Brain microvascular endothelial cell (primary cell): ENCODE results near the gene FRYL.
"Not testable (repeated sequence)": the region's sequence is repeated elsewhere in the genome, so short reads cannot be mapped to it uniquely, and the experiment has no call there.

Experiments
- DNase-seq: peaks from one replicate; pipeline ENCODE4 v3.0.0-alpha.2; 2020
- H3K27ac ChIP-seq: fragments of 250-450 bp; sonication (Bioruptor Pico); 2 replicates; pipeline ENCODE4 v1.5.1; 2020; ENCODE audit warnings: mild to moderate bottlenecking, moderate library complexity
- H3K27me3 ChIP-seq: fragments of 250-450 bp; sonication (Bioruptor Pico); replicated peaks from 2 replicates; pipeline ENCODE4 v1.5.1; 2020; ENCODE audit warnings: mild to moderate bottlenecking
- H3K36me3 ChIP-seq: fragments of 250-450 bp; sonication (Bioruptor Pico); replicated peaks from 2 replicates; pipeline ENCODE4 v1.5.1; 2020; ENCODE audit warnings: mild to moderate bottlenecking
- H3K4me3 ChIP-seq: 2 replicates; pipeline ENCODE4 v1.5.1; 2011; ENCODE audit warnings: low read depth, mild to moderate bottlenecking, control low read depth, low read length, moderate library complexity
- in situ Hi-C: cut with HindIII; loops from 2 replicates; pipeline ENCODE4 v1.10.0; 2017; ENCODE audit warnings: low sequenced_read_pairs, low pct_ligation_motif_present
- TF ChIP-seq, protein P1 (sequence below): IDR thresholded peaks from 2 replicates; pipeline ENCODE4 v1.5.1; 2011; ENCODE audit warnings: low read depth, mild to moderate bottlenecking, moderate library complexity, low read length, control low read depth, inconsistent platforms; ENCODE audit errors: missing control alignments

The FRYL gene

DNA sequence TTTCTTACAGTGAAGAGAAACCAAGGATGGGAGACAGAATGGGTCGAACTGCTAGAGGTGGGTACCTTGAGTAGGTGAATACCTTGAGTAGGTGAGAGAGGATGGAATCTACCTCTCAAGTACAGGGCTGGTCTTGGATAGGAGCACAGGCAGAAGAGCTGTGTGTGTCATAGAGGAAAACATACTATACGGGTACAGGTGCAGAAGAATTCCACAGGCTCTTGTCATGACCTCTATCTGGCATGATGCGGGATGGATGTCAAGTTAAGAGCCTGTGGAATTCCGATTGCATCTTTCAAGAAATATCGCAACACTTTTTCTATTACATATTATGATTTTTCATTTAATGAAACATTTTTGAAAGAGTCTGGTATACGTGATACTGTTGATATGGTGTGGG is 32.8 kb upstream of the FRYL start:
- Histone ChIP-seq H3K4me3 (no peak overlapping the region), H3K27ac (no peak overlapping the region), H3K36me3 (no peaks in the 10 kb centered on the region), H3K27me3 (no peaks in the 10 kb centered on the region)
- in situ Hi-C loops: no loop called here
- DNase-seq: no peak
- TF ChIP-seq, protein P1, sequence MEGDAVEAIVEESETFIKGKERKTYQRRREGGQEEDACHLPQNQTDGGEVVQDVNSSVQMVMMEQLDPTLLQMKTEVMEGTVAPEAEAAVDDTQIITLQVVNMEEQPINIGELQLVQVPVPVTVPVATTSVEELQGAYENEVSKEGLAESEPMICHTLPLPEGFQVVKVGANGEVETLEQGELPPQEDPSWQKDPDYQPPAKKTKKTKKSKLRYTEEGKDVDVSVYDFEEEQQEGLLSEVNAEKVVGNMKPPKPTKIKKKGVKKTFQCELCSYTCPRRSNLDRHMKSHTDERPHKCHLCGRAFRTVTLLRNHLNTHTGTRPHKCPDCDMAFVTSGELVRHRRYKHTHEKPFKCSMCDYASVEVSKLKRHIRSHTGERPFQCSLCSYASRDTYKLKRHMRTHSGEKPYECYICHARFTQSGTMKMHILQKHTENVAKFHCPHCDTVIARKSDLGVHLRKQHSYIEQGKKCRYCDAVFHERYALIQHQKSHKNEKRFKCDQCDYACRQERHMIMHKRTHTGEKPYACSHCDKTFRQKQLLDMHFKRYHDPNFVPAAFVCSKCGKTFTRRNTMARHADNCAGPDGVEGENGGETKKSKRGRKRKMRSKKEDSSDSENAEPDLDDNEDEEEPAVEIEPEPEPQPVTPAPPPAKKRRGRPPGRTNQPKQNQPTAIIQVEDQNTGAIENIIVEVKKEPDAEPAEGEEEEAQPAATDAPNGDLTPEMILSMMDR: no peak

DNA sequence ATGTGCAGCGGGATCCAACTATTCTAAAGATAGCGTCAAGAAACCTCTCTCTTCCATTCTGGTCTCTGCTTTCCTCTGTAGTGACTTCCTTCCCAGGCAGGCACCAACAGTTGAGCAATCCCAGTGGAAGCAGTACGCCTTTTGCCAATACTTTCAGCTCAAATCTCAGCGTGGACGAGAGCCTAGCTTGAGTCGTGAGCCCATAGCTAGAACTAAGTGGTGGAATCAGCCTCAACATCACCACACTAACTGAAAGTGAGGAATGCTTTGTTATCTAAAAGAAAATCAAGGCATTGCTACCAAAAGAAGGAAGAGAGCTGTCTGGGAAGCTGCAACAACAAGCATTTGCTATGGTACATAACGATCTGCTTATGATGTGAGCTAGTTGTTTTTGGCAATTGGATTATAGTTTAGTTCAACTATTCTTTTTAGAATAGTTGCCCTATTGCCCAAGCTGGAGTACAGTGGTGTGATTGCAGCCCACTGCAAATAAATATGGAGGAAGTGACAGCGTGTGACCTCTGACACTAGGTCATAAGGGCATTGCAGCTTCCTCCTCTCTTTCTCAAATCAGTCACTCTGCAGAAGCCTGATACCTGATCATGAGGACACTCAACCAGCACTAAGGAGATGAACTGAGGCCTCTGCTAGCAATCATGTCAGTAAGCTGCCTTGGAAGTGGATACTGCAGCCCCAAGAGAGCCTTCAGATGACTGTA is 24.7 kb upstream of the FRYL start:
- H3K4me3 ChIP-seq: no peak overlapping the region
- no peak for DNase-seq
- no peaks in the 10 kb centered on the region for H3K27me3 ChIP-seq
- H3K27ac ChIP-seq: no peak overlapping the region
- no peaks in the 10 kb centered on the region for H3K36me3 ChIP-seq
- in situ Hi-C loops: no loop called here
- TF ChIP-seq, protein P1: no peak

DNA sequence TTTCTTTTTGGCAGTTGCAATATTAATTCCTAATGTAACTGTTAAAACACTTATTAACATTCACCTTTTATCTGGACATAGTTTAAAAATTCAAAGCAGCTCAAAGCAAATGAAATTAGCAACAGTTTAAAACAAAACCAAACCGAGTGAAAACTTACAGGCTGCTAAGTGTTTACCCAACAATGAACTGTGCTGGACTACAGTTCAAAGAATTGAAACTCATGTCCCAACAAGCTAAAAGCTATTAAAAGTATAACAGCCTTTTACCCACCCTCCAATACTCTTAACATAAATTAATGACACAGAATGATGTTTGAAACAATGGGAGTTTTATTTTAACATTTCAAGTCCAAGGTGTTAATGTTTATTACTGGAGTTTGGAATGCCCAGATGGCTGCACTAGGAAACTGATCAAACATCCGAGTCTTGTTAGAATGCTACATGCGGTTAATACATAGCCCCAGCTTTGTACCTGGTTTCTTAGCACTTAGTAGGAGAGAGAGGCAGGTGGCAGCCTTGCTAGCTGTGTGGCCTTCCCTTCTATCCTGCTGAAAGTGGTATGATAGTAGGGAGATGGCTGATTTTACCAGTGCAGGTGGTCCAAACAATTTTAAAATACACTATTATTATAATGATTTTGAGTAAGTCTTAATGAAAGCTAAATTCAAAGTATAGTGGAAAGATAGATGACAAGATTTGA is 21.1 kb upstream of the FRYL start:
- TF ChIP-seq, protein P1: no peak
- in situ Hi-C loops: no loop called here
- no peak for DNase-seq
- Histone ChIP-seq H3K36me3 (no peaks in the 10 kb centered on the region), H3K27ac (no peak overlapping the region), H3K4me3 (no peak overlapping the region), H3K27me3 (no peaks in the 10 kb centered on the region)

DNA sequence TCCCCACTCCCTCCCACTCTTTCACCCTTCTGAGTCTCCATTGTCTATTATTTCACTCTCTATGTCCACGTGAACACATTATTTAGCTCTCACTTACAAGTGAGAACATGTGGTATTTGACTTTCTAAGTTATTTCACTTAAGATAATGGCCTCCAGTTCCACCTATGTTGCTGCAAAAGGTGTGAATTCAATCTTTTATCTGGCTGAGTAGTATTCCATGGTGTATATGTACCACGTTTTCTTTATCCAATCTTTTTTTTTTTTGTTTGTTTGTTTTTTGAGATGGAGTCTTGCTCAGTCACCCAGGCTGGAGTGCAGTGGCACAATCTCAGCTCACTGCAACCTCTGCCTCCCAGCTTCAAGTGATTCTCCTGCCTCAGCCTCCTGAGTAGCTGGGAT is 20.1 kb upstream of the FRYL start:
- H3K36me3 ChIP-seq, in situ Hi-C loops, H3K27me3 ChIP-seq, H3K4me3 ChIP-seq, DNase-seq, H3K27ac ChIP-seq: not testable (repeated sequence)

DNA sequence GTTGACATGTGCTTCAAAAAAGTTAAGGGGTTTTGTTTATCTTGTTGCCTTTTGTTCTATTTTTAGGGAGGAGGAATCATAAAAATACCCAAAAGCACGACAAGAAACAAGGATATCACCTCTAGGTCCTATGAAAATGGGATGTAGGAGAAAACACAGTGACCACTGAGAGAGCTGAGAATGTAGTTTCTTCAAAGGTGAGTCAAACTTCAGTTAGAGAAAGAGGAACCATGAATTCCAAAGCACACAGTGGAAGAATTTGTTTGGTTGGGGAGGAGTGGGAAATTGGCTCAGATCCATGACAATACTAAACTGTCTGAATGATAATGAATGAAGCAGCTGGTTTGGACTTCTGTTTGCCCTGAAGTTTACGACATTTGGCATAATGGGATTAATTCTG is 19.1 kb upstream of the FRYL start:
- in situ Hi-C loops: no loop called here
- Histone ChIP-seq H3K4me3 (no peak overlapping the region), H3K36me3 (no peaks in the 10 kb centered on the region), H3K27me3 (no peaks in the 10 kb centered on the region), H3K27ac (no peak overlapping the region)
- TF ChIP-seq, protein P1: no peak
- DNase-seq: no peak

DNA sequence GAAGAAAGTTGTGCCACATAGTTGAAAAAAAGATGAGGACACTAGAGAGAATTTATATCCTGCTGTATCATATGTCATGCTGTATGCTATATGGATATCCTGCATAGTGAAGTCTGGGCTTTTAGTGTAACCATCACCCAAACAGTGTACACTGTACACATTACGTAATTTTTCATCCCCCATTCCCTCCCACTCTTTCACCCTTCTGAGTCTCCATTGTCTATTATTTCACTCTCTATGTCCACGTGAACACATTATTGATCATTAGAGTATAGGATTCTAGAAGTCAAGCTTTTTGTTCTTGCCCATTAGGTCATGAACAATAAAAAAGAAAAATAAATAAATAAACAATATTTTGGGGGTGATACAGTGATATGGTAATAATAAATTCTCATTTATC is 18.0 kb upstream of the FRYL start:
- Histone ChIP-seq H3K36me3 (no peaks in the 10 kb centered on the region), H3K27ac (no peak overlapping the region), H3K4me3 (no peak overlapping the region), H3K27me3 (no peaks in the 10 kb centered on the region)
- DNase-seq: no peak
- in situ Hi-C loops: no loop called here
- TF ChIP-seq, protein P1: no peak
